Suppressor macrophage treated with lipopolysaccharide for 1 hour (primary cell): Measurements from ENCODE around the gene KCNE3.
A peak's percentile ranks its signal among the peaks of the same experiment; 100 is the strongest.
"Not testable (repeated sequence)": the region's sequence is repeated elsewhere in the genome, so short reads cannot be mapped to it uniquely, and the experiment has no call there.

Experiments
- DNase-seq, 3 donors: peaks; one replicate each; pipeline ENCODE4 v3.0.0-alpha.2; 2020 to 2022

The KCNE3 gene

DNA sequence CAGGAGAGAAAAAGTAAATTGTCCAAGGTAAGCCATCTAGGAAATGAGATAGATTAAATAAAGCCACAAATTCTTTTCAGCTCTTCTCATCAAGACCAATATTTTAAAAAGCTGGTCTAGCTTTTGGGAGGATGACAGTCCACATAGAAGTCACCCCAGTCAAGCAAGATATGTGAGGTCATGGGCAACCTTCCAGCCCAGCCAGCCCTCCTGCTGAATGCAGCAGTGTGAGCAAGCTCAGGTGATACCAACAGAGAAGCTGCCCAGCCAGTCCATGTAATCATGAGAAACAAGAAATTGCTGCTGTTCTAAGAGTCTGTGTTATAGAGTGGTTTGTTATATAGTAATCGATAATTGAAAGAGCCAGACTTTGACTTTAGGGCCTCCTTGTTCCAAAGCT, 28.7 kb downstream of the KCNE3 start:
- DNase-seq = no peak

DNA sequence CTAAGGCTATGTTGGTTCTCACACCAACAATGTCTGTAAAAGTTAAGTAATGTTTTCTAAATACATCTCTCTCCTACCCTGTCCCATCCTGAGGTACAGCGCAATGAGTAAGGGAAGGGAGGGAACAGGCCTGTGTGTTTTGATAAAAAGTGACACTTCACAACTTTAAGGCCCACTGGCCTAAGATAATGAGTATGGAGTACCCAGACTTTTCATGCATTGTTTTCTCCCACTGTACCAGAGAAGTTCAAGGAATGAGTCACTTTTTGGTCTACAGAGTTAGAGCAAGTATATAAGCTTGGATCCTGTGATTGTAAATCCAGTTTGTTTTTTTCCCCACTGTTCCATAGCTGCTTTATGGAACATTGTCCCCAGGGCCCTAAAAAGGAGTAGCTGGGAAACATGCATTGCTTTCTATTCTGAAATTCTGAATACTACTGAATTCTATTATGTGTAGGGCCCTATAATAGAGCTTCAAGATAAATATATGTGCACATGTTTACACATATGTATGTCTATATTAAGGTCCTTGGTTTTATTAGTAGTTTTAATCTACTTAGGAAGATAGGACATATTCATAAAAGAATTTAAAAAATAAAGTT, 29.8 kb downstream of the KCNE3 start:
- DNase-seq = no peak

DNA sequence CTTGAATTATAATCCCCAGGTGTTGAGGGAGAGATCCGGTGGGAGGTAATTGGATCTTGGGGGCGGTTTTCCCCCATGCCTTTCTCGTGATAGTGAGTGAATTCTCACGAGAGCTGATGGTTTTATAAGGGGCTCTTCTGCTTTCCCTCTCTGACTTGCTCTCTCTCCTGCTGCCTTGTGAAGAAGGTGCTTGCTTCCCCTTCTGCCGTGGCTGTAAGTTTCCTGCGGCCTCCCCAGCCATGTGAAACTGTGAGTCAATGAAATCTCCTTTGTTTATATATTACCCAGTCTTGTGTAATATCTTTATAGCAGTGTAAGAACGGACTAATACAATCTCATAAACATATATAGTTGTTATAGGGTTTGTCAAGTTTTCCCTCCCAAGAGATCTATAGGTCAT, 32.8 kb downstream of the KCNE3 start:
- peak; percentile 24 to 75 (median 47) for DNase-seq

DNA sequence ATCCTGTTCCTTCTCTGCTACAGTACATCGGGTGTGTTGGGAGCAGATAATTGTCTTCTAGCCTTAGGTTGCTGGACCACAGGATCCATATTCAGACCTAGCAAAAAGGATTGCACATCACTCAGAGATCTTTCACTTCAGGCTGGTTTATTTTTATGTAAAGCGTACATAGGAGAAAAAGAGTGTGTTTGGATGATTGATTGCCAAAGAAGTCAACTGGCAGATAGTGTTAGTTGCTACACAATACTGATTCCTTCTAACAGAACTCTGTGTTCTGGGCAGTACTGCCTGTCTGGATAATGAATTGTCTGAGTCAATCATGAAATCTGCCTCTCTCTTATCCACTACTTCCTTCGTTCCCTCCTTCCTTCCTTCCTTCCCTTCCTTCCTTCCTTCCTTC, 38.1 kb downstream of the KCNE3 start:
- DNase-seq = no peak

DNA sequence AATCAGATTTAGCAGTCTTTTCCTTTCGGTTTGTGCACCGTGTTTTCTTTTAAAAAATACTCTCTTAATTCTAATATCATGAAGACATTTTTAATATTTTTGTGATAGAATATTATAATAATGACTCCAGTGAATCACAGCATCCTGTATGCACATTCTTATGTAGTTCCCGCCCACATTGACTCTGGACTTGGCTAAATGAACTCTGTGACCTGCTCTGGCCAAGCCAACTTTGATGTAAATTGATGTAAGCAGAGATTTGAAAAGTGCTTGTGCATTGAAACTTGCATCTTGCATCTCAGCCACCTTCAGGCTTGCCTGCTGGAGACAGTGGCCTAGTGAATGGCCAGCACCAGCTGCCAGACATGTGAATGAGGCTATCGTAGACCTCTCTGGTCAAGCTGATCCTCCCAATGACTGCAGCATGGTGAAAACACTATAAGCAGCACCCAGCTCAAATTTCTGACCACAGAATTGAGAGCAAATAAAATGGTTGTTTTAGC, 39.9 kb downstream of the KCNE3 start:
- DNase-seq = no peak

GRCh38 chr11:74425100-74425499, 42.2 kb downstream of the KCNE3 start:
- no peak for DNase-seq

DNA sequence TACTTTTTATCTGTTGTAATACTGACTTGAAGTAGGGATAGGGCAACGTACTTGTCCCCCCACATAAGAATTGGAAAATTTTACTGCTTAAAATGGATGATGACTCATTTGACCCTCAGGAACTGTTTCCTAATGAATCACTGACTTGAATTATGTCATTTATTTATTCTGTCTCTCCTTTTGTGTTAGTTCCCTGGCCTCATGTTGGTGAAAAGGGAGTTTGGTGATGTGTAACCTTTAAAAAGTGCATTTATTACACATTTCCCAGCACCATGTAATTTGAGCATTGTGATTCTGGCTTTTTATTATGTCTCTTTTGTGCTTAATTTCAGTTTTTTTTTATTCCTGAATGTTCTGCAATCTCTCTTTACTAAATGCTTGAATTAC, 48.8 kb downstream of the KCNE3 start:
- peak; percentile 36 to 61 (median 57) for DNase-seq

DNA sequence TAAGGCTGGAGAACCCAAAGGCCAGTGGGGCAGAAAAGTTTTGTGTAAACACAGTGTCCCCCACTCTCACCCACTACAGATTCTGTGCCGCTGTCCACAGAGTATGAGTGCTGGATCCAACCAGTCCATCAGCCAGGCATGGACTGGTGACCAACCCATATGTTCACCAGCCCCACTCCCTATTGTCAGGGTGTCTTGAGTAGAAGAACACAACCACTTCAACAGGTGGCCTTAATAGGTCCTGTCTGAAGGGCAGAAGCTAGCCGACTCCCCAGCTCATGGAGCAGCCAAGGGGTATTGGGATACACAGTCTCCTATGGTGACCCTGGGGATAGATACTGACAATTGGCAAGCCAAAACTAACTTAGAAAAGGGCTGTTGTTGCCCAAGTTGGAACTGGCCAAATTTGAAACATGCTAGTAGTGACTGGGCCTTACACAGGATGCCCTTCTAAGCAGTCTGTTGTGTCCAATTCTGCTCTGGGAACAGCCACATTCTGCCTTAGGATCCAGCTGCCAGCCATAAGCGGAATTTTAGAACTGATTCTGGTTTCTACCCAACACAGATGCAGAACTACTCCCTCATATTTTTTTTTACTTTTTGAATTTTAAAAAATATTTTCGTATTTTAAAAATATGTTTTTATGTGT, 49.4 kb downstream of the KCNE3 start:
- DNase-seq = no peak

DNA sequence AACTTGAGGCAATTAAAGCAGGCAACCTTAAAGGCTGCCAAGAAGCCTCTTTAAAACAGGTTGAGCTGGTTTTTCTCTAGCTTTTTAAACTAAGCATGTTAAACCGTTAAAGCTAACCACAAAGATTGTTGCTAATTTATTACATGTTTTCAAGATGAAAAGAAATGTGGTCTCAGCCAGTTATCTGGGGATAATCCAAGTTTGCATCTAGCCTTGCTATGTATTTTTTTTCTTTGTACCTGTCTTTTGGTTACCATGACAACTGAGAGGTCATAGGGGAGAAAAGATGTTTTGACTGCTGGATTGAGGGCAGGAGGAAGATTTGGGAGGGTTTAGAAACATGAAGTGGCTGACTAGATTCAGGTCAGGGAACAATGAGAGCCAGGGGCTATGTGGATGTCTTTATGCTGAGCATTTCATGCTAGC, 50.0 kb downstream of the KCNE3 start:
- DNase-seq = no peak

DNA sequence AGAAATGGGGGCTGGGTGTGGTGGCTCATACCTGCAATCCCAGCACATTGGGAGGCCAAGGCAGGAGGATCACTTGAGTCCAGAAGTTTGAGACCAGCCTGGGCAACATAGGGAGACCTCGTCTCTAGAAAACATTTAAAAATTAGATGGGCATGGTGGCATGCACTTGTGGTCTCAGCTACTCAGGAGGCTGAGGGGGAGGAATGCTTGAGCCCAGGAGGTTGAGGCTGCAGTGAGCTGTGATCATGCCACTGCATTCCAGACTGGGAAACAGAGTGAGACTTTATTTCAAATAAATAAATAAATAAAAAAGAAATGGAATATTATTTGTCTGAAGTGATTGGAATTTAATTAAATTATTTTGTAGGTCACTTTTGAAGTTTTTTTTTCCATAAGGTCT, 50.4 kb downstream of the KCNE3 start:
- DNase-seq = not testable (repeated sequence)

DNA sequence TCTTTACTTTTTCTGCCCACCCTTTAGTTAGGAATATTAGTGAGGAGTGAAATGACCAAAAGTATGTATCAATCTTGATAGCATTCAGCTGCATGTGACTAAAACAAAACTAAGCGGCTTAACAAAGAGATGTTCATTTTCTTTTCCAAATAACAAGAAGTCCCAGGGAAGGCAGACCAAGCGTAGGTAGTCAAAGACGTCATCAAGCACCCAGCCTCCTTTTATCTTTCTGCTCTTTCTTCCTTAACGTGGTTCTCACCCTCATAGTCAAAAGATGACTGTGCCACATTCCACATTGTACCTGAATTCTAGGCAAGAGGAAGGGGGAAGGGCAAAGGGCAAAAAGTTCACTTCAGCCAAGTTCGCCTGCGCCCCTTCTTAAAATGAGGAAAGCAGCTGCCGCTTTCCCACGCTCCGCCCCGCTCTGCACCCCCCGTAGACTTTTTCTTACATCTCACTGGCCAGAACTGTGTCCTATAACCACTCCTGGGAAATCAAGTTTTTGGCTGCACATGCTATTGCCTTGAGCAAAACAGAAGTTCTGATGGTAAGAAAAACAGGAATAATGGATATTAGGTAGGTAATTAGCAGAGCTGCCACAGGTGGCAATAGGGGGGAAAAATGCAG, 54.5 kb downstream of the KCNE3 start:
- DNase-seq = no peak

DNA sequence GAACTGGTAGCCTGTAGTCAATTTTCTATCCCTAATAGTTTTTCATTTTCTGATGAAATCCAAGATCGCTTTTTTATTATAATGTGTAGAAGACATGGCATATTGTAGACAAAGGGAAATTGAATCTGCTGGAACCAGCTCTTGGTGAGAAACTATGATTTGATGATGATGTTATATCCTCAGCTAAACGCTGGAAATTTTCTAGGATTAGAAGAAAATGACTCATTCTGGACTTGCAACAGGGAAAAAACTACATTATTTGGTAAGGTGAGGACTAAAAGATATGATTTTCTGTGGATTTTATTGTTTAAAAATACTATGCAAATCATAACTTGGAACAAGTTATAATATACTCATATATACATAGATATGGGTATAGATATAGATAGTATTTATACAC, 55.0 kb downstream of the KCNE3 start:
- peak; percentile 23 to 74 (median 54) for DNase-seq

- DNase-seq = no peak
These were observed 57.7 kb downstream of the KCNE3 start for GRCh38 chr11:74409633-74410032.
